ENCODE results near the gene CDHR2. TPM values are rescaled to one million over a fixed set of nuclear protein-coding genes. Genes with fewer than 3 reads are reported as not detected.
A peak's percentile ranks its signal among the peaks of the same experiment; 100 is the strongest.

The CDHR2 gene
- total RNA-seq, 2 experiments from 2014 or later = 1.3 to 2.4 TPM

DNA sequence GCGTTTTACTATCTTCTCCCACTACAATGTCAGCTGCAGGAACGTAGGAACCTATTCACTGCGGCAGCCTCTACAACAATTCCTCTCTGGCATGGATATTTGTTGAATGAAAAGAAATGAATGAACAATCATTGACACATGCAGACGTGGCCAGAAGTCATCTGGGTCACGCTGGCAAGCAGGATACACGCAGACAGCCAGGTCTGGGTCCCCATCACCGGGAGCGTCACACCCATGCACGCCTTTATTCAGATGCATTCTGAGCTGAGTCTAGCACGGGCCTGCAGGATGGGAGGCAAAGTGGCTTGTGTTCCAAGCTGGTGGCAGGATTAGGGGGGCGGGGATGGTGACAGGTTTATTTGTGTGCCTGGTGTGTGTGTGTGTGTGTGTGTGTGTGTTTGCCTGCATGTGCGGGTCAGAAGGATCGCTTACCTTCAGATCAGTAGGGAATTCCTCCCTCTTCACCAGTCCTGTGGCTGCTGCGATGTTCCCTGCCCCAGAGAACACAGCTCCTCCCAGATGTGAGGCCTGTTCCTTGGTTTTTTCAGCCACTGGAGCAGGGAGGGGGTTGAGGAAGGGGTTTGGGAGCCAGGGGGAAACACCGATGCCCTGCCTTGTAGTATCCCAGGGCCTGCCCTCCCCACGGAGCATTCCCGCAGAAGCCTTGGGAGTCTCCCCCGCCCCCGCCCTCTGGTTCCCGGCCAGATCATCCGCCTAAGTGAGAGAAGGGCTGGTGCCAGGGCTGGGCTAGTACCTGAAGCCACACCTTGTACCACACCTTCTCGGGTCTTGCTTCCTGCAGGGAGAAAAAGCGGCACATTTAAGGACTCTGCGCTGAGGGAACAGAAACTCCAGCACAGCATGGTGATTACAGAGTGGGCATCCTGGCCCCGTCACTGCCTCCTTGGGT lies 77.1 kb downstream of the CDHR2 start:
- DNase-seq = no peak
- no peaks in the 10 kb centered on the region for H3K9me3 Mint-ChIP-seq
- H3K27ac Mint-ChIP-seq = no peak overlapping the region
- H3K36me3 Mint-ChIP-seq (ENCODE audit: low read depth) = no peaks in the 10 kb centered on the region
- H3K27me3 Mint-ChIP-seq = peaks cover 64% of the 10 kb centered on the region
- ChIA-PET CTCF (interaction anchor here (0.8 kb wide), 1 partner anchor 10 kb away, joined by 3 read pairs; no protein-coding TSS in a partner anchor), POLR2A (no interaction called here)
- peaks cover 8% of the 10 kb centered on the region for H3K4me1 Mint-ChIP-seq
- H3K4me3 Mint-ChIP-seq = no peak overlapping the region

DNA sequence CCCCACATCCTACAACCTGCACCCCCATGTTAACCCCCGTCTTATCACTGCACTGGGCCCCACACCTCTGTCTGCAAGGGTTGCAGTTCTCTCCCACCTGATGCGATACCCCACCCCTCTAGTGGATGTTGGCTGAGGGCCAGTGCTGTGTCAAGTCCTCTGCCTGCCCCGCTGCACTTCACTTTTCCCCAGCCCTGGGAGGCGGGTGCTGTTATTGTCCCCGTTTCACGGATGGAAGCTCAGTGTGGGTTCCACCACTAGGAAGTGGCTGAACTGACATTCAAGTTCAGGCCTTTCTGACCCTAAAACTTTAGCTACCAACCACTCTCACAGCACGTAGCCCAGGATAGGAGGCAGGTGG lies 77.7 kb downstream of the CDHR2 start:
- Mint-ChIP-seq H3K4me1 (peaks cover 8% of the 10 kb centered on the region), H3K36me3 (ENCODE audit: low read depth) (no peaks in the 10 kb centered on the region), H3K27ac (no peak overlapping the region), H3K4me3 (no peak overlapping the region), H3K9me3 (no peaks in the 10 kb centered on the region), H3K27me3 (peaks cover 69% of the 10 kb centered on the region)
- CTCF ChIA-PET = no interaction called here
- POLR2A ChIA-PET = no interaction called here
- no peak for DNase-seq

GRCh38 chr5:176627582-176627981 lies 78.4 kb downstream of the CDHR2 start:
- H3K4me3 Mint-ChIP-seq = no peak overlapping the region
- peaks cover 69% of the 10 kb centered on the region for H3K27me3 Mint-ChIP-seq
- H3K4me1 Mint-ChIP-seq = peaks cover 8% of the 10 kb centered on the region
- H3K36me3 Mint-ChIP-seq (ENCODE audit: low read depth) = no peaks in the 10 kb centered on the region
- H3K27ac Mint-ChIP-seq = no peak overlapping the region
- no peak for DNase-seq
- POLR2A ChIA-PET = no interaction called here
- CTCF ChIA-PET = no interaction called here
- no peaks in the 10 kb centered on the region for H3K9me3 Mint-ChIP-seq

GRCh38 chr5:176628406-176629228 lies 79.5 kb downstream of the CDHR2 start:
- H3K4me3 Mint-ChIP-seq = no peak overlapping the region

GRCh38 chr5:176629317-176629852 lies 80.2 kb downstream of the CDHR2 start:
- ChIA-PET POLR2A (no interaction called here), CTCF (interaction anchor here (1.2 to 1.6 kb wide), 2 partner anchors 15 to 29 kb away, joined by 3 to 4 read pairs; no protein-coding TSS in a partner anchor)
- H3K9me3 Mint-ChIP-seq = no peaks in the 10 kb centered on the region
- H3K27me3 Mint-ChIP-seq = peaks cover 76% of the 10 kb centered on the region
- H3K27ac Mint-ChIP-seq = no peak overlapping the region
- H3K4me3 Mint-ChIP-seq = no peak overlapping the region
- DNase-seq = no peak
- peaks cover 10% of the 10 kb centered on the region for H3K4me1 Mint-ChIP-seq
- H3K36me3 Mint-ChIP-seq (ENCODE audit: low read depth) = no peaks in the 10 kb centered on the region

More at GRCh38 chr5:176628406-176629228, 79.5 kb downstream of the CDHR2 start:
- DNase-seq = no peak
- CTCF ChIA-PET = interaction anchor here (0.6 to 1.2 kb wide), 2 partner anchors 15 to 21 kb away, joined by 3 to 6 read pairs; no protein-coding TSS in a partner anchor
- H3K27ac Mint-ChIP-seq = no peak overlapping the region
- peaks cover 8% of the 10 kb centered on the region for H3K4me1 Mint-ChIP-seq
- H3K27me3 Mint-ChIP-seq = peaks cover 74% of the 10 kb centered on the region
- no peaks in the 10 kb centered on the region for H3K36me3 Mint-ChIP-seq (ENCODE audit: low read depth)
- POLR2A ChIA-PET = no interaction called here
- H3K9me3 Mint-ChIP-seq = no peaks in the 10 kb centered on the region

DNA sequence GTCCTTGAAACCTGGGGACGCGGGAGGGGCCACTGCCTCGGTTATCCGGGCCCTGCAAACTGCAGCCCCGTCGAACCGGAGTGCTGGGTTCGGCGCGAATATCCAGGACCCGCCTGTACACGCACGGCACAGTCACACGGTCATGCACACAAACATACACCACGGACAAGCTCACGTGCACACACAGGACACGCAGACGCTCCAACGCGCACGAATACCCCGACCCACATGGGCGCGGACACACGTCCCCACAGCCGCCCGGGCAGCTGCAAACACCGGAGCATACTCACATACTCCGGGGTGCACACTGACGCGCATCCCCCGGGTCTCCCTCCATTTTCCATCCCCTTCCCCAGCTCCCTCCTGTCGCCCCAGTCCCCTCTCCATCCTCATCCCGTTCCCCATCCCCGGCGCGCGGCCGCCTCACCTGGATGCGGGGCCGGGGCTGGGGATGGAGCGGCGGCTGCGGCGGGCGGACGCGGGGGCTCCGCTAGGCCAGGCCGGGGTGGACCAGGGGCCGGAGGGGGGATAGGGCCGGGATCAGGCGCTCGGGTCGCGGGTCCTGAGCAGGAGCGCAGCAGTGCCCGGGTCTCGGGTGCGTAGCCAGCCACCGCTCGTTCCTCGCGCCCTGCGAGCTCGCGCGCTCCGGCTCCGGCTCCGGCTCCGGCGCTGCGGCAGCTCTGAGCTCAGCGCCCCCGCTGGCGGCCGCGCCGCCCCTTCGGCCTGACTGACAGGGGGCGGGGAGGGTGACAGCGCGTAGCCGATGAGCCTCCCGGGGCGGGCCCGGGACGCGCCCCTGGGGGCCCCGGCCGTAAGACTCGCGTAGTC lies 80.9 kb downstream of the CDHR2 start, which contains the start of the genes EIF4E1B and SNCB:
Gene EIF4E1B, plus strand, starts transcription at position 823 of the 828 bp plus-strand sequence. CDS start 12,113 bp downstream, outside the sequence.
Gene SNCB, minus strand, starts transcription at position 682 of the 828 bp plus-strand sequence. CDS start 880 bp downstream, outside the sequence.
- CTCF ChIA-PET = interaction anchor here (0.6 to 1.6 kb wide), 7 partner anchors 9 to 52 kb away, joined by 3 to 6 read pairs (median 4); no protein-coding TSS in a partner anchor
- POLR2A ChIA-PET = no interaction called here
- H3K9me3 Mint-ChIP-seq = no peaks in the 10 kb centered on the region
- DNase-seq = peak; percentile 46
- no peak within 1 kb of the TSS for H3K27ac Mint-ChIP-seq
- H3K36me3 Mint-ChIP-seq (ENCODE audit: low read depth) = no peaks in the 10 kb centered on the region
- peaks cover 10% of the 10 kb centered on the region for H3K4me1 Mint-ChIP-seq
- peak within 1 kb of the TSS; percentile 4 for H3K4me3 Mint-ChIP-seq
- peaks cover 79% of the 10 kb centered on the region for H3K27me3 Mint-ChIP-seq

GRCh38 chr5:176630681-176631222 lies 81.6 kb downstream of the CDHR2 start:
- H3K4me3 Mint-ChIP-seq = peak overlapping the region; percentile 4
- H3K27me3 Mint-ChIP-seq = peaks cover 82% of the 10 kb centered on the region
- H3K36me3 Mint-ChIP-seq (ENCODE audit: low read depth) = no peaks in the 10 kb centered on the region
- ChIA-PET POLR2A (no interaction called here), CTCF (interaction anchor here (0.8 to 1.6 kb wide), 6 partner anchors 9 to 53 kb away, joined by 3 to 6 read pairs (median 4); no protein-coding TSS in a partner anchor)
- no peaks in the 10 kb centered on the region for H3K9me3 Mint-ChIP-seq
- H3K27ac Mint-ChIP-seq = no peak overlapping the region
- H3K4me1 Mint-ChIP-seq = peaks cover 10% of the 10 kb centered on the region
- DNase-seq = no peak

- peaks cover 77% of the 10 kb centered on the region for H3K27me3 Mint-ChIP-seq
- ChIA-PET POLR2A (no interaction called here), CTCF (interaction anchor here (1.5 kb wide), 1 partner anchor 8 kb away, joined by 6 read pairs; no protein-coding TSS in a partner anchor)
- no peaks in the 10 kb centered on the region for H3K36me3 Mint-ChIP-seq (ENCODE audit: low read depth)
- DNase-seq = no peak
- no peak overlapping the region for H3K27ac Mint-ChIP-seq
- no peak overlapping the region for H3K4me3 Mint-ChIP-seq
- peaks cover 10% of the 10 kb centered on the region for H3K4me1 Mint-ChIP-seq
- no peaks in the 10 kb centered on the region for H3K9me3 Mint-ChIP-seq
These were observed 82.5 kb downstream of the CDHR2 start for GRCh38 chr5:176631383-176632200.

DNA sequence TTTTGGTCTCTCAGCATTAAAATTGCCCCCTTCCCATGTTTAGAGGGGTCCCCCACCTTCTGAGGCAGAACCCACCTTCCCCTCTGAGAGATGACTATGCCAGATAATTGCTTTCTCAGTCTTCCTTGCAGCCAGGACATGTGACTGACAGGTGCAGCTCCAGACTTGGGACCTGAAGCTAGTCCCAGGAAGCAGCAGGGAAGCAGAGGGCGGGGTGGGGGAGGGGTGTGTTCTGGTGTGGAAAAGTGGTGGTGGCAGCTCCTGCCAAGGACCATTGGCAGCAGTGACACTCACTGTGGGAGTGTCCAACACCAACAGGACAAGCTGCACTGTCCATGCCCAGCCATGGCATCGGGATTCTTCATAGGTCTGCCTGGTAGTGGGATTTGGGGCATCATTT lies 83.6 kb downstream of the CDHR2 start:
- CTCF ChIA-PET = no interaction called here

GRCh38 chr5:176633598-176633997 lies 84.5 kb downstream of the CDHR2 start:
- Mint-ChIP-seq H3K27ac (no peak overlapping the region), H3K27me3 (peaks cover 64% of the 10 kb centered on the region), H3K4me1 (peaks cover 8% of the 10 kb centered on the region), H3K36me3 (ENCODE audit: low read depth) (no peaks in the 10 kb centered on the region), H3K9me3 (no peaks in the 10 kb centered on the region), H3K4me3 (no peak overlapping the region)
- no peak for DNase-seq
- CTCF ChIA-PET = no interaction called here
- POLR2A ChIA-PET = no interaction called here

More for the DNA sequence above, 83.6 kb downstream of the CDHR2 start:
- no peak for DNase-seq
- Mint-ChIP-seq H3K36me3 (ENCODE audit: low read depth) (no peaks in the 10 kb centered on the region), H3K9me3 (no peaks in the 10 kb centered on the region), H3K27me3 (peaks cover 69% of the 10 kb centered on the region), H3K4me3 (no peak overlapping the region), H3K4me1 (peaks cover 10% of the 10 kb centered on the region), H3K27ac (no peak overlapping the region)
- POLR2A ChIA-PET = no interaction called here

- no peaks in the 10 kb centered on the region for H3K36me3 Mint-ChIP-seq (ENCODE audit: low read depth)
- H3K27ac Mint-ChIP-seq = no peak overlapping the region
These were observed 87.3 kb downstream of the CDHR2 start for GRCh38 chr5:176636426-176636825.

More at GRCh38 chr5:176636426-176636825, 87.3 kb downstream of the CDHR2 start:
- Mint-ChIP-seq H3K4me3 (no peak overlapping the region), H3K9me3 (no peaks in the 10 kb centered on the region), H3K27me3 (peaks cover 41% of the 10 kb centered on the region), H3K4me1 (peaks cover 3% of the 10 kb centered on the region)
- ChIA-PET POLR2A (no interaction called here), CTCF (interaction anchor here (1.2 to 1.3 kb wide), 2 partner anchors 13 to 16 kb away, joined by 3 read pairs; no protein-coding TSS in a partner anchor)
- DNase-seq = no peak

Data from activated CD4-positive, alpha-beta T cell treated with anti-CD3 and anti-CD28 coated beads, Interleukin-2, amount 10 ng/mL, durations not matched to agents 7 days and 5 days (primary cell).